Activated CD4-positive, CD25-positive, alpha-beta regulatory T cell (primary cell): ENCODE data around the gene SUCNR1.
"Not testable (repeated sequence)": the region's sequence is repeated elsewhere in the genome, so short reads cannot be mapped to it uniquely, and the experiment has no call there.

Experiments
- DNase-seq, 4 experiments: peaks; one replicate each; lab custom pipeline; 2025; lab: John Stamatoyannopoulos, UW

The SUCNR1 gene

DNA sequence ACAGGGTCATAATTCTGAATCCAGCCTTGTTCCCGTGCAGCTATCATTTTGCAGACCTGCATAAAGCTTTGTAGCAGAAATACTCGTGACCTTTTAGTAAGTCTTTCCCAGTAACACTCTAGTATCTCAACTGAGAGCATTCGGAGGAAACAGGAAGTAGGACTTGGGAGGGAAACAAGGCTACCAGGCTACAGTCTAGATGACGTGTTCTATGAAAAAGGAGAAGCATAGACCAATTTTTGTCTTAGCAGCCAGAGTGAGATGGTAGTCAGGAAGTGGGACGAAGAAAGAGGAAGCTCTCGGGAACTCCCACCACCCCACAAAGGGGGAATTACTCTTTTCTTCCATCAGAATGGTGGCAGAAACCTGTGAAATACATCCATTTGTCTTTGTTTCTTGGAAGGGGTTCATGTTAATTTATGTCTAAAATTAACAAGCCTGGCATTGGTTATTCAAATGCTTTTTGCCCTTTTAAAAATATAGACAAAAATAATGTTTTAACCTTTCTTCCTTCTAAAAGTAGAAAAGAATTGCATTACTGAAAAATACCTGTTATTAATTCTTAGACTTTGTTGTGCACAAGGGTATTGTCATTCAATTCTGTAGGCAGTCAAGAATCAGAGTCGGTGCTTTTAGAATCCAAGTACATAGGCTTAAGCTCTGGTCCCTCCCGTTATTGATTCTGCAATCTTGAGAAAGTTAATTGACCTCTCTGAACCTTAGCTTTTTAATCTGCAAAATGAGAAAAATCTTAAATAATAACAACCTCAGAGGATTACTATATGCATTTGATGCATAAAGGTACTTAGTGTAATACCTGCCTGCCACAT lies 1.6 kb upstream of the SUCNR1 start:
- DNase-seq, result no peak

DNA sequence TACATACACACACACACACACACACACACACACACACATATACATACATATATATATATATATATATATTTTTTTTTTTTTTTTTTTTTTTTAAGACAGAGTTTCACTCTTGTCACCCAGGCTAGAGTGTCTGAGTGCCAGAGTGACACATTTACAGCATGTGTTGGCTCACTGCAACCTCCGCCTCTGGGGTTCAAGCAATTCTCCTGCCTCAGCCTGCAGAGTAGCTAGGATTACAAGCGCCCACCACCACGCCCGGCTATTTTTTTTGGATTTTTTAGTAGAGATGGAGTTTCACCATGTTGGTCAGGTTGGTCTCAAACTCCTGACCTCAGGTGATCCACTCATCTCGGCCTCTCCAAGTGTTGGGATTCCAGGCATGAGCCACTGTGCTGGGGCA lies 636 bp downstream of the SUCNR1 start:
- not testable (repeated sequence) for DNase-seq

DNA sequence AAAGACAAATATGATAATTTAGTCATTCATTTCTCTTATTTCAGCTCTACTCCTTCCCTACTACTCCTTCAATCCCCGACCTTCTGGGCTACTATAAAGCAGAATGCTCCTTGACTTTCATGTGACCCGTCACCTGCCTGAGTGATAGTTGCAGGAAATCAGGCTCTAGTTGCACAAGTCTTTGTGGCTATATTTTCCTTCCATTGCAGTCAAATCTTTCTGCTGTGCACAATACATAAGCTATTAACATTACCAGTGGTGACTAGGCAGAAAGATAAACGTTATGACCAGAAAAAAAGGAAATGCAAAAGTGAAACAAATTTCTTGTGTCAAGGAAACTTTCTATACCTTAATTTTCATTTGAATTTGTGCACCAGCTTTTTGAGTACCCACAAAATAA lies 2.3 kb downstream of the SUCNR1 start:
- DNase-seq, result no peak

DNA sequence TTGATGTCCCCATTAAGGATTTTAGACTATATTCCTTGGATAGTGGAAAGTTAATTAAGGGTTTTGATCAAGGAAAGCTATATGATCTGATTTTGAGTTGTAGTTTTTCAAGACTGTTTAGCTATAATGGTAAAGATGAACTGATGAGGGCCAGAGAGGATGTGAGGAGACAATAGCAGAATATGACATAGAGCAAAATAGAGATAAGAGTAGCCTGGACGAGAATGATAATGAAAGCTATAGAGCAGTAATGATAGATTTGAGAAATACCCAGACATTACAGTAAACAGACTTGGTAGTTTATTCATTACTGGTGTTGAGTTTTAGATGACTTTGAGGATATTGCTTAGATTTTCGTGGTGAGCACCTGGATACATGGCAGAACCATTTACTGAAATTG lies 3.8 kb downstream of the SUCNR1 start:
- no peak for DNase-seq

DNA sequence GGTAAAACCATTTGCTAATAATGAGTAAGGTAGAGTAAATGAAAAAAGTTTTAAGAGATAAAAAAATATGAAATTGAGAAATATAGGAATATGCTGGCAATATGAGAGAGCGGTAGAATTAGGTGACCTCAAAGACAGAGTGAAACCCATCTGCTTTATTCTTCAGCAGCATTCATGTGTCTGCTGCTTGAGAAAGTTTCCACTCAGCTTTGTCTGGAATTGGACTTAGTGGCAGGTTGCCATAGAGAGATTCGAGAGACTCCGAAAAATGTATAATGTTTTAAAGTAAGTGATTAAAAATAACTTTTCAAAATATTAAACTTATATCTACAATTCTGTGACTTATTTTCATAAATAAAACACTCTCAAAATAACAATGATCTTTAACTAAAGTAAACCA lies 5.0 kb downstream of the SUCNR1 start:
- DNase-seq, result no peak

DNA sequence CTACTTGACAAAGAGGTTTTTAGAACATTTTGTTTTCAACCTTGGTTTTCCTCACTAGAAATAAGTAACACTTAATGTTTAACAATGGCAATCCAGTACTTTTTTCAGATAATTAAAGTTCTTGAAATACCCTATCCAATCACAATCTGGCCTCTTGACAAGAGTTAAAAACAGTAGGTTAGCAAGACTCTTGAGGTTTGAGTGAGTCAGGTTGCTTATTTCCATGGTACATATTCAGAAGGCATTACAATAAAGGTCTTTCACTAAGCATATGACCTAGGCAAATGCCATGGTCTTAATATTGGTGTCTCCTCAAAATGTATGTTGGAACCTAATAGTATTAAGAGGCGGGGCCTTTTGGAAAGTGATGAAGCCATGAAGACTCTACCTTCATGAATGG lies 5.6 kb downstream of the SUCNR1 start:
- no peak for DNase-seq

DNA sequence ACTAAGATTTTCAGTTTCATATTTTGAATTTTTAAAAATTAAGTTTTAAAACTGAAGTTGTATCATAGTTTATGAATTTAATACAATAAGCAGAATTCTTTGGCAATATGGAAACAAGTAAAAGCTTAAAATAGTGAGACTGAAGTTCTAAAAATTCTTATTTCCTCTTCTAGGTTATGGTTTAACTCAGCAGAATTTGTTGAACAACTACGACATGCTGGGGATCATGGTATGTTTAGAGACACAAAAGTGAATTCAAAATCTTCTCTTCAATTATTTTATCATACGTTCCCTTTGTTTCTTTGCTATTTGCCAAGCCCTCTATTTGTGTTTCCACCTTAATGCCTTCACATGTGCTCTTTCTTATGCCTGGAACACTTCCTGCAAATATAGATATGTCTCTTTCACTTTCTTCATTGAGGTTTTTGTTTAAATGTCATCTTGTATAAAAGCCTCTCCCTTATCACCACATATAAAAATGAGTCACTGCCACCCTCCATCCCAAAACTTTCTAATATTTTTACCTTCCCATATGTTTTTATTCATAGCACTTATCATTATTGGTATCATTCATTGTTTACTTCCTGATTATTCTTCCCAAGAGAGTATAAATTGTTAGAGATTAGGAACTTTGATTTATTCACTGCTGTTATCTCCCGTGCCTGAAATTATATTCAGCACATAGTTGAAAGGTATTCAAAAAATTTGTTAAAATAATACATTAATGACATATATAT lies 6.4 kb downstream of the SUCNR1 start:
- no peak for DNase-seq

DNA sequence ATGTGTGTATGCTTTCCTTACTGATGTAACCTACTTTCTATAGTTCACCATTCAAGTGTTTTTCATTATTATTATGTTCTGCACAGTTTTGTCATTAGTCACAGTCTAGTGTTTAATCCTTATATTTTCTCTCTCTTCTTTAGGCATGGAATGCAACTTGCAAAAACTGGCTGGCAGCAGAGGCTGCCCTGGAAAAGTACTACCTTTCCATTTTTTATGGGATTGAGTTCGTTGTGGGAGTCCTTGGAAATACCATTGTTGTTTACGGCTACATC lies 6.9 kb downstream of the SUCNR1 start:
- DNase-seq, result no peak

DNA sequence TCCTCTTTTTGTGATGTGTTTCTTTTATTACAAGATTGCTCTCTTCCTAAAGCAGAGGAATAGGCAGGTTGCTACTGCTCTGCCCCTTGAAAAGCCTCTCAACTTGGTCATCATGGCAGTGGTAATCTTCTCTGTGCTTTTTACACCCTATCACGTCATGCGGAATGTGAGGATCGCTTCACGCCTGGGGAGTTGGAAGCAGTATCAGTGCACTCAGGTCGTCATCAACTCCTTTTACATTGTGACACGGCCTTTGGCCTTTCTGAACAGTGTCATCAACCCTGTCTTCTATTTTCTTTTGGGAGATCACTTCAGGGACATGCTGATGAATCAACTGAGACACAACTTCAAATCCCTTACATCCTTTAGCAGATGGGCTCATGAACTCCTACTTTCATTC lies 7.7 kb downstream of the SUCNR1 start:
- no peak for DNase-seq

DNA sequence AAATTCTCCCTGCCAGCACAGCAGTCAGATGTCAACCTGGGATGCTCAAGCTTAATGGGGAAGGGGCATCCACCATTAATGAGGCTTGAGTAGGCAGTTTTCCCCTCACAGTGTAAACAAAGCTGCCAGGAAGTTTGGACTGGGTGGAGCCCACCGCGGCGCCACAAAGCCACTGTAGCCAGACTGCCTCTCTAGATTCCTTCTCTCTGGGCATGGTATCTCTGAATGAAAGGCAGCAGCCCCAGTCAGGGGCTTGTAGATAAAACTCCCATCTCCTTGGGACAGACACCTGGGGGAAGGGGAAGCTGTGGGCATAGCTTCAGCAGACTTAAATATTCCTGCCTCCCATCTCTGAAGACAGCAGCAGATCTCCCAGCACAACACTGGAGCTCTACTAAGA lies 12.0 kb downstream of the SUCNR1 start:
- not testable (repeated sequence) for DNase-seq

DNA sequence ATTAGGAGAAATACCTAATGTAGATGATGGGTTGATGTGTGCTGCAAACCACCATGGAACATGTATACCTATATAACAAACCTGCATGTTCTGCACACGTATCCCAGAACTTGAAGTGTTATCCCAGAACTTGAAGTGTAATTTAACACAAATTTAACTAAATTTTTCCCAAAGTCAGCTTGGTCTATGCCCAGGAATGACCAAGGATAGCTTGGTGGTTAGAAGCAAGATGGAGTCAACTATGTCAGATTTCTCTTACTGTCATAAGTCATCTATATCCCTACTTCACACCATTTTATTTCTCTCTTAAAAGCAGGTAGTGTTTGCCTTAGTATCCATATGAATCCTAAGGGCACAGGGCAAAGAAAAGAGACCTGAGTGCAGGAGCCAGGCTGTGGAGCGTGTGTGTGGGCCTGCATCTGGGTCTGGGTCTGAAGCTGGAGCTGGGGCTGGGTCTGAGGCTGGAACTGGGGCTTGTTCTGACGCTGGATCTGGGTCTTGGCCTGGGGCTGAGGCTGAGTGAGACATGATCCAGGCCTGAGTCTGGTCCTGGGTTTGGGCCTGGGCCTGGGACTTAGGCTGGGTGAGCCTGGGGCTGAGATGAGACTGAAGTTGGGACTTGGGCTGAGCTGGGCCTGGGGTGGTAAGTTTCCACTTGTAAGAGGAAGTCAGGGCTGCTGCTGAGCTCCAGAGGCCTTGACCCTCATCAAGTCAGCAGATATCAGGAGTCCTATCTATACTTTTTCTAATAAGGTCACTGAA lies 14.2 kb downstream of the SUCNR1 start:
- not testable (repeated sequence) for DNase-seq

DNA sequence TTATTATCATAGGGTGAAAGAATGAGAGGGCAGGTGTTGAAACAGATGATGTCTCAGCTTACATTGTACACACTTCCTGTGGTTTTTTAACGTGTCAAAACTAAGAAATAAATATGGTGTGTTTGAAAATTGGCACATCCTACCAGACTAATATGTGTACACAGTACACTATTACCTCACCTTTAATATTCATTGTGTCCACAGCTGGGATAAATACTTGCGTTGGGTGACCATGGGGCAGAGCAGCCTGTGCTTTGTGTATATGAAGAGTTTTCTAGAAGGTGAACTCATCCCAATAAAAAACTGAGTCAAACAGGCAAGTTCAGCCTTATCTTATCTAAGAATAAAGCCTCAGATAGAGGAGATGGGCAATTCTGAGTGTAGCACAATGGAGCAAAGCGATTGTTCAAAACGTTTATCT lies 17.3 kb downstream of the SUCNR1 start:
- DNase-seq, result no peak

DNA sequence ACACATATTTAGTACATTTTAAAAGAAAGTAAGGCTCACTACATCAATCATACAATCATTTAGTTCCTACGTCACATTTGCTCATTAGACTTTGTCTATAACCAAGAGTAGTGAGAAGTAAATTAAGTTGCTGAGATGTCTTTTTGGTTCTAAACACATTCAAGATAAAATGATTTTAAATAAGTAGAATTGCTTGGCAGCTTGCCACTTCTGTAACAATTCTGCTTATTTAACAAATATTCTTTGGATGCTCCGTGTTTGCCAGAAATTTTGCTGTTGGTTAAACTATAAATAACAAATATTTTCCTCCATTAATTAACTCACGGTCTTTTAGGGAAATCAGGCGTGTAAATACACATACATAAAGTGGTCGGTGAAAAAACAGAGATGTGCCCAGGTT lies 18.3 kb downstream of the SUCNR1 start:
- DNase-seq, result no peak

DNA sequence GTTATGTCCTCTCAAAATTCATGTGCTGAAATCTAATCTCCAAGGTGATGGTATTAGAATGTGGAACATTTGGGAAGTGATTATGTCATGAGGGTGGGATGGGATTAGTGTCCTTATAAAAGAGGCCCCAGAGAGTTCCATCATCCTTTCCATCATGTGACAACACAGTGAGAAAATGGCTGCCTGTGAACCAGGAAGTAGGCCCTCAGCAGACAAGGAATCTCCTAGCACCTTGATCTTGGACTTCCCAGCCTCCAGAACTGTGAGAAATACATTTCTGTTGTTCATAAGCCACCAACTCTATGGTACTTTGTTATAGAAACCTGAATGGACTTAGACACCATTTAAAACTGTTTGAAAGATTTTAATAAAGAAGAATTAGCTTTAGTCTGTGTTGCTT lies 20.8 kb downstream of the SUCNR1 start:
- no peak for DNase-seq

DNA sequence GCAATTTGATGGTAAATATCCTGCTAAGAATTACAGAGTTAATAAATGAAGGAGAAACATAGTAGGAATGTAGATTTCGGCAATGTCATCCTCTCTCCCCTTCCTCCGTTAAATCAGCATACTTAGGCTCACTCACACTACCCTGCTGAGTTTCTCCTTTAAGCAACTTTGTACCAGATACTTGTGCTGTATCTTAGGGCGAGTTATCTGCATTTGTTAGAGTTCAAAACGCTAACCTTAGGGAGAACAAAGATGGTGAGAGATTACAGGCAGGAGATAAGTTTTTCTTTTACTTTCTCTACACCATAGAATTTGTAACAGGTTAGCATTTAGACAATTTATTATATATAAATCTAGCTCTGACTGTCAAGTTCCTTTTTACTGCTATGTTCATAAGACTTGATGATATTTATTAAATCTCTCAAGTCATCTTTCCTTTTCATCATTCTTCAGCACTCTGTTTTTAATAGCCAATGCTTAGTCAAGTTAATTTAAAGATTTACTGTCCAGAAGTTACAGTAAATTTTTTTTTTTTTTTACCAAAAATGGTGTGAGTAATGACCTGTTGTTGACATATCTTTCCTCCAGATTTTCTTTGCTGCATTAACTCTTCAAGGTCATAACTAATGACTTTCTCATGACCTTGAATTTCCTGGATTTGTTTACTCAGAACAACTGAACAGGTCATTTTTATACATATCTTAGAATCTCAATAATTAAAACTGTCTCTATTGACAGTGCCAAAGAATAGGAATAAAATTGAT lies 22.2 kb downstream of the SUCNR1 start:
- DNase-seq, result no peak

DNA sequence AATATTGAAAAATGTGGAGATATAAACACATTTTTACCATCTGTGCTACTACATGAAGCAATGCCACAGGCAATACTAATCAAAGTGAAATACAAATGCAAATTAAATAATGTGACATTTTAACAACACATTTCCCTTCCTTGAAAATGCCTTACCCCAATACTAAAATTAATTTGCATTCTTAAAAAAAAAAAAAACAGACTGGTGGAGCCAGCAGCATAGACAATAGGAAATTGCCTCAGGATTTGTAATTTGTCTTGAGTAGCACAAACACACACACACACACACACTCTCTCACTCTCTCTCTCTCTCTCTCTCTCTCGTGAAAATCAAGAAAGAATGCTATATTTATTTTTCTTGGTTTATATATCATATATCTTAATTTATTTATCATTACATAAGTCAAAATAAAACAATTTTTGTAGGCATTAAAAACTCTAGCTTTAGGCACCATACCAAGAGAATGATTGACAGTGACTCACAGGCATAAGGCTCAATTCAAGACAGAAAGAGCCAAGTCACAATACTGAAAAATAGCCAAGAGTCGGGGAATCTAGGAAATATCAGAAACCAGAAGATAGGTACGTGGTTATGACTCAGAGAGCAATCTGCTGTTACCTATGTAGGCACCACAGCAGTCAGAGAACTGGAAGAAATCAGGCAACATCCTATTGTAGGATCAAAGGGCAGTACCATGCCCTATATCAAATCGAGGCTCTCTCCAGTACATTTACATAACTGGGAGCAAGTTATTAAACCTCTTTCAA lies 23.0 kb downstream of the SUCNR1 start:
- DNase-seq, result no peak

DNA sequence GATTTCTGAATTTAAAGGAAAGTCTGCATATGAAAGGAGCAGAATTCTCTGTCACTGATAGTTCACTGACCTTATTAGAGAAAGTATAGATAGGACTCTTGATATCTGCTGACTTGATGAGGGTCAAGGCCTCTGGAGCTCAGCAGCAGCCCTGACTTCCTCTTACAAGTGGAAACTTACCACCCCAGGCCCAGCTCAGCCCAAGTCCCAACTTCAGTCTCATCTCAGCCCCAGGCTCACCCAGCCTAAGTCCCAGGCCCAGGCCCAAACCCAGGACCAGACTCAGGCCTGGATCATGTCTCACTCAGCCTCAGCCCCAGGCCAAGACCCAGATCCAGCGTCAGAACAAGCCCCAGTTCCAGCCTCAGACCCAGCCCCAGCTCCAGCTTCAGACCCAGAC lies 24.7 kb downstream of the SUCNR1 start:
- DNase-seq, result not testable (repeated sequence)

DNA sequence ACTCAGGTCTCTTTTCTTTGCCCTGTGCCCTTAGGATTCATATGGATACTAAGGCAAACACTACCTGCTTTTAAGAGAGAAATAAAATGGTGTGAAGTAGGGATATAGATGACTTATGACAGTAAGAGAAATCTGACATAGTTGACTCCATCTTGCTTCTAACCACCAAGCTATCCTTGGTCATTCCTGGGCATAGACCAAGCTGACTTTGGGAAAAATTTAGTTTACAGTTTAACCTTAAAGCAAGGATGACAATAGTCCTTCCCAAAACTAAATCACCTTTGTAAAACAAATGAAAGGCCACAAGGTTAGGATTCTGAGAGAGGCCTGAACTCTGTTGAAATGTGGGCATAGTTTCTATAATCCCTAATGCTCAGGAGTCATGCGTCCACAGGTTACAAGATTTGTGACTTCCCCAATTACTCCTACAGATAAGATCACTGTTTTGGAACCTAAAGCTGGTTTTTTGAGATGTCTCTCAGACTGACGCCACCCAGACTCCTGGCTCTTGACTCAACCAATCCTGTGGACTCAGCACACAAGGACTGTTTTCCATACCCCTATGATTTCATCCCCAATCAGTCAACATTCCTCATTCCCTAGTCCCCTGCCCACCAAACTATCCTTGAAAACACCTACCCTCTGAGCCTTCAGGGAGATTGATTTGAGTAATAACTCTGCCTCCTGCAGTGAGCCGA lies 25.3 kb downstream of the SUCNR1 start:
- DNase-seq, result not testable (repeated sequence)

DNA sequence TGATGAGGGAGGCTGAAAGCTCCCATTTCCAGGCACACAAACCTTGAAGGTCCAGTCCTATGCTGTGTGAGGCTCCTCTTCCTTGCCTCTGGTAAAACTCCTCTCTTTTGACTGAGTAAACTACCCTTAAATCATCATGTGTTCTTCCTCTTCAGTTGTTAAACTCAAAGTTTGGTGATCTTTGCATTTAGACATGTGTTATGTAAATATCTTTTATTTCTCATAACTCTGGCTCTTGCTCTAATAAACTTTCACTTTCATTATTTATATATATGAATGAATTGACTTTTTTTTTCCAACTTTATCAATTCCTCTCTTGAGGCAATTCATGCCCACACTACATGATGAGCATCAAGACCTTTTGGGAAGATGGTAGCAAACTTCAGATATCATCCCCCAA lies 26.6 kb downstream of the SUCNR1 start:
- no peak for DNase-seq

DNA sequence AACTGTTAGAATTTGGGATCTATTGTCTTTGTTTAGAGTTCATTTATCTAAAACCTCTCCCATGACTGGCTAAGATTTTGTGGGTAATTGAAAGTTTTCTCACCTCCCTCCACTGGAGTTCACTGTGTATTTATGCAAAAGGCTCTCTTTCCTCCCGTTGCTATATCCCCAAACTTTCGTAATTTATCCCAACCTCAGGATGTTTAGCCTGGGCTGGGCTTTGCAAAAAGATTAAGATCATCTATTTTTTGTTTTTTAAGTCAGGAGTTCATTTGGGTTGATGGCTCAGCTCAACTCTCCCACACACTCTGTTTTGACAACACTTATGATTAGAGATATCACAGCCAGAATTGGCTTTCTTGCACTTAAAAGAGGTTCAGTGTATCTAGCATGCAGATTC lies 27.0 kb downstream of the SUCNR1 start:
- DNase-seq, result no peak
